Activated CD4-positive, alpha-beta T cell treated with anti-CD3 and anti-CD28 coated beads, Interleukin-2, amount 10 ng/mL, durations not matched to agents 7 days and 5 days (primary cell): Measurements from ENCODE around the gene C11orf68. TPM values are rescaled to one million over a fixed set of nuclear protein-coding genes. Genes with fewer than 3 reads are reported as not detected.
"Not testable (repeated sequence)": the region's sequence is repeated elsewhere in the genome, so short reads cannot be mapped to it uniquely, and the experiment has no call there.

Experiments
- CTCF ChIA-PET: fragments of 350-600 bp; sonication (Branson Sonifier 250); formaldehyde crosslinking; loops from one replicate; lab custom pipeline; 2021; ENCODE audit warnings: antibody characterized with exemption; lab: Charles Lee
- POLR2A ChIA-PET: fragments of 350-600 bp; sonication (Branson Sonifier 250); formaldehyde crosslinking; loops from one replicate; lab custom pipeline; 2021; ENCODE audit warnings: antibody characterized with exemption; lab: Charles Lee
- DNase-seq: peaks from one replicate; pipeline ENCODE4 v3.0.0-alpha.2; 2020
- H3K27ac Mint-ChIP-seq: one replicate; pipeline ENCODE4 v1.8.0; 2021; ENCODE audit warnings: mild to moderate bottlenecking, moderate library complexity, mixed read lengths
- H3K27me3 Mint-ChIP-seq: one replicate; pipeline ENCODE4 v1.8.0; 2021; ENCODE audit warnings: mixed read lengths
- H3K36me3 Mint-ChIP-seq: one replicate; pipeline ENCODE4 v1.8.0; 2021; ENCODE audit warnings: low read depth, mixed read lengths
- H3K4me1 Mint-ChIP-seq: one replicate; pipeline ENCODE4 v1.8.0; 2021; ENCODE audit warnings: mixed read lengths
- H3K4me3 Mint-ChIP-seq: one replicate; pipeline ENCODE4 v1.8.0; 2021; ENCODE audit warnings: mild to moderate bottlenecking, moderate library complexity, mixed read lengths
- H3K9me3 Mint-ChIP-seq: one replicate; pipeline ENCODE4 v1.8.0; 2021; ENCODE audit warnings: mixed read lengths
- total RNA-seq, 2 experiments: library from RNA; stranded (reverse); gene quantifications; one replicate each; pipeline ENCODE4 v1.2.3, GENCODE V29; 2021

C11orf68 gene
- total RNA-seq, 2 experiments from 2014 or later = 32.7 to 36.3 TPM

DNA sequence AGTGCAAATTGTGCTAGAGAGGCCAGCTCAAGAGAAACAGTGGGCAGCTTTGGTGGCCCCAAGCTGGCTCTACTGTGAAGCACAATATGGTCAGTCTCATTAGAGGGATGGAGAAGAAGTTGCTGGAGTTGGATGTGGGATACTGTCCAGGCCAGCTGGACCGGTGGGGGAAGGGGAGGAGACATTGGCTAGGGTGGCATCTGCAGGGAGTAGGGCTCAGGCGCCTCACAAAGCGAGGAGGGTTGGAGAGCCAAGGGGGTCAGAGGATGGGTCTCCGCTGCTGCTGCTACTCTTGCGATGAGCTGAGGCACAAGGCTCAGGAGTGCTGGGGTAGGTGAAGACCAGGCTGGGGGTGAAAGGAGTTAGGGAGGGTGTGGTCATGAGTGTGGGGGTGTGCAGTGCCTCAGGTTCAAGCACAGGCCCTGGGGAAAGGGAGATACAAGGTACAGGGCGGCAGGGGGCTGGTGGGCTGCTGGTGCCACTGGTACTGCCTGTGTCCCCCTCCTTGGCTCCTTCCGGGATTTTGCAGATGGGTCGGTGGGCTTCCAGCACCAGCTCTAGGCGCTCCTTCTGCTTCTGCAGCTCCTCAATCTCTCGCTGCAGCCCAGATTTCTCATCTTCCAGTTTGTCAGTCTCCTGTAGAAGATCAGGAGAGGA is 26.1 kb downstream of the C11orf68 start:
- POLR2A ChIA-PET = no interaction called here
- CTCF ChIA-PET = interaction anchor here (0.6 to 24.2 kb wide), 8 partner anchors 8 to 183 kb away, joined by 3 to 590 read pairs (median 4); partner anchors contain the start of genes AP5B1, C11orf68, CFL1 and CTSW
- no peak for DNase-seq
- Mint-ChIP-seq H3K9me3 (no peaks in the 10 kb centered on the region), H3K27me3 (no peaks in the 10 kb centered on the region), H3K4me1 (peaks cover 63% of the 10 kb centered on the region), H3K27ac (peak overlapping the region; percentile 87), H3K36me3 (peaks cover 7% of the 10 kb centered on the region), H3K4me3 (peak overlapping the region; percentile 90)

DNA sequence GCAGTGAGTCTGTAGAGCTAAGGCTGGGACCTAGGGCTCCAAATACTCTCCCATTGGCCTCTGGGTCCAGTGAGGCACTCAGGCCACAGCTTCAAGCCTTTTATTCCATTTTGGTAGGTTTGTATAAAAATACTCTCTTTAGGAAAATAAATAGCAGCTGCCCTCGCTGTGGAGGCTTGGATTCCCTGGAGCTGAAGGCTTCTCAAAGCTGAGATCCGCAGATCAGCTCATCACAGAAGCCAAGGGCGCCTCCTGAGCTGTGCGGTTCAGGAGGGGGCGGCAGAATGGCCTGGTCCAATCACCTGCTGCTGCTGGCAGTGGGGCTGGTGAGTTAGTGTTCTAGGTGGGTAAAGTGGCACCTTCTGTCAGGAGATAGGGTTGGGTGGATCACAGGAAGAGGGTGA is 26.7 kb downstream of the C11orf68 start:
- H3K4me1 Mint-ChIP-seq = peaks cover 69% of the 10 kb centered on the region
- DNase-seq, H3K27me3 Mint-ChIP-seq, H3K36me3 Mint-ChIP-seq, H3K9me3 Mint-ChIP-seq, POLR2A ChIA-PET: not testable (repeated sequence)
- CTCF ChIA-PET = interaction anchor here (0.6 to 24.2 kb wide), 7 partner anchors 7 to 184 kb away, joined by 3 to 590 read pairs (median 22); partner anchors contain the start of genes AP5B1, C11orf68, CFL1 and CTSW
- peak overlapping the region; percentile 90 for H3K4me3 Mint-ChIP-seq
- H3K27ac Mint-ChIP-seq = peak overlapping the region; percentile 87

DNA sequence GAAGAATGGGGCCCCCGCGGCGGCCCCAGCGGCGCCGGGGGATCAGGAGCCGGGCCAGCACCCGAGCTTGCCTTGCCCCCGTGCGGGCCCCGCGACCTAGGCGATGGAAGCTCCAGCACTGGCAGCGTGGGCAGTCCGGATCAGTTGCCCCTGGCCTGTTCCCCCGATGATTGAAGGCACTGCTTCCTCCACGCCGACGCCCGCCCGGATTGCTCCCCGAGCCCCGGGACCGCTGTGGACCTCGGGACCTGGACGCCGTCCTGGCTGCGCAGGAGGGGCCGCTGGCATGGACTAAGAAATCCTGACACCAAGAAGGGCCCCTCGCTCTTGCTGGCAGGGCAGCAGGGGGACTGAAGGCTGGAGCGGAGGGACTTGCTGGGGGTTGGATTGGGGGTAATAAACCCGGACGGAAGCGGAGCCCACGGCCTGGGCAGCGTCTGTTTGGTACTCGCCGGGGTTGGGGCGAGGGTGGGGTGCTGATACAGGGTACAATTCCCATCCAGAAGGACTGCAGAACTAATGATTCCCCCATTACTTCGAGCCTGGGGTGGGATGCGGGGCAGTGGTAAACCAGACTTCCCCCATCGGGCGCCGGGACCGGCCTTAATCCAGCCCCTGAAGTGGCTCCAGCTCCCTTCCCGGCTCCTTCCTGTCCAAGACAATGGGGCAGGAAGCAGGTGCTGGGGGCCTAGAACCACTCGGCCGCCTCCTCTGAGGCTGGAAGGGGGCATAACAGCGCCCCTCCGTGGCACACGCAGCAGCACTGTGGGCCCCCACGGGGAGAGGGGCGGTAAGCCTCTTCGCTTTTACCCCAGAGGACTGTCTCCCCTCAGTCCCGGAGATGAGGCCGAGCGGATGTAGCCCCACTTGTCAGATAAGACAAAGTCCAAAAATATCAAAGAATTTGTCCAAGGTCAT is 27.4 kb downstream of the C11orf68 start:
- DNase-seq = no peak
- Mint-ChIP-seq H3K27me3 (no peaks in the 10 kb centered on the region), H3K27ac (peak overlapping the region; percentile 87), H3K4me3 (peak overlapping the region; percentile 90), H3K36me3 (peaks cover 13% of the 10 kb centered on the region), H3K4me1 (peaks cover 70% of the 10 kb centered on the region), H3K9me3 (no peaks in the 10 kb centered on the region)
- POLR2A ChIA-PET = interaction anchor here (0.9 to 1.5 kb wide), 3 partner anchors 10 to 32 kb away, joined by 3 to 9 read pairs (median 3); partner anchors contain the start of gene MUS81
- CTCF ChIA-PET = interaction anchor here (1.0 to 24.2 kb wide), 13 partner anchors 16 to 177 kb away, joined by 3 to 590 read pairs (median 5); partner anchors contain the start of genes AP5B1, C11orf68, CFL1 and CTSW

DNA sequence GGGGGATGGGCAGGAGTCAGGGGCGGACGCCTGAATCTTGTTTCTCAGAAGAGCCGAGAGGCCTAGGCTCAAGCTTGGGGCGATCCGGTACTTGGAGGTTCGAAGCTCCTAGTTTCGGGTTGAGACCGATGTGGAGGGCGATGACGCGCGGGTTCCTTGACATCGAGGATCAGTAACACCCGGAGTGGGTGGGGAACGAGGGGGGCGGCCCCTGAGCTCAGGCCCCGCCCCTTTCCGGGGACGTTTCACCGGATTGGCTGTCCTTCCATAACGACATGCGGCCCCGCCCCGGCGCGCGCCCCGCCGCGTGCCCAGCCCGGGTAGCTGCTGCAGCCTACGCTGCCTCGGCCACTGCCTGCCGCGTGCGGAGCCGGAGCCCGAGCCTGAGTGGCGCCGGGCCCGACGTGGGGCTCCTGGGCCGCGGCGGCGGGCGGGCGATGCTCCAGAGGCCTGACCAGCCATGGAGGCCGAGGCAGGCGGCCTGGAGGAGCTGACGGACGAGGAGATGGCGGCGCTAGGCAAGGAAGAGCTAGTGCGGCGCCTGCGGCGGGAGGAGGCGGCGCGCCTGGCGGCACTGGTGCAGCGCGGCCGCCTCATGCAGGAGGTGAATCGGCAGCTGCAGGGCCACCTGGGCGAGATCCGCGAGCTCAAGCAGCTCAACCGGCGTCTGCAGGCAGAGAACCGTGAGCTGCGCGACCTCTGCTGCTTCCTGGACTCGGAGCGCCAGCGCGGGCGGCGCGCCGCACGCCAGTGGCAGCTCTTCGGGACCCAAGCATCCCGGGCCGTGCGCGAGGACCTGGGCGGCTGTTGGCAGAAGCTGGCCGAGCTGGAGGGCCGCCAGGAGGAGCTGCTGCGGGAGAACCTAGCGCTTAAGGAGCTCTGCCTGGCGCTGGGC is 28.3 kb downstream of the C11orf68 start, which contains the start of gene CCDC85B:
TSS of gene CCDC85B (plus strand) at position 350 of the 895 bp plus-strand sequence. CDS start at position 461, 111 bp downstream.
- Mint-ChIP-seq H3K36me3 (peaks cover 18% of the 10 kb centered on the region), H3K4me3 (peak within 1 kb of the TSS; percentile 90), H3K27me3 (no peaks in the 10 kb centered on the region), H3K27ac (peak within 1 kb of the TSS; percentile 93), H3K9me3 (no peaks in the 10 kb centered on the region), H3K4me1 (peaks cover 69% of the 10 kb centered on the region)
- ChIA-PET CTCF (interaction anchor here (0.8 to 24.2 kb wide), 21 partner anchors 17 to 349 kb away, joined by 3 to 590 read pairs (median 5); partner anchors contain the start of genes AP5B1, C11orf68, CFL1 and CTSW), POLR2A (interaction anchor here (0.6 to 1.5 kb wide), 5 partner anchors 10 to 251 kb away, joined by 3 to 9 read pairs (median 3); partner anchors contain the start of gene MUS81)
- peak; percentile 99 for DNase-seq

DNA sequence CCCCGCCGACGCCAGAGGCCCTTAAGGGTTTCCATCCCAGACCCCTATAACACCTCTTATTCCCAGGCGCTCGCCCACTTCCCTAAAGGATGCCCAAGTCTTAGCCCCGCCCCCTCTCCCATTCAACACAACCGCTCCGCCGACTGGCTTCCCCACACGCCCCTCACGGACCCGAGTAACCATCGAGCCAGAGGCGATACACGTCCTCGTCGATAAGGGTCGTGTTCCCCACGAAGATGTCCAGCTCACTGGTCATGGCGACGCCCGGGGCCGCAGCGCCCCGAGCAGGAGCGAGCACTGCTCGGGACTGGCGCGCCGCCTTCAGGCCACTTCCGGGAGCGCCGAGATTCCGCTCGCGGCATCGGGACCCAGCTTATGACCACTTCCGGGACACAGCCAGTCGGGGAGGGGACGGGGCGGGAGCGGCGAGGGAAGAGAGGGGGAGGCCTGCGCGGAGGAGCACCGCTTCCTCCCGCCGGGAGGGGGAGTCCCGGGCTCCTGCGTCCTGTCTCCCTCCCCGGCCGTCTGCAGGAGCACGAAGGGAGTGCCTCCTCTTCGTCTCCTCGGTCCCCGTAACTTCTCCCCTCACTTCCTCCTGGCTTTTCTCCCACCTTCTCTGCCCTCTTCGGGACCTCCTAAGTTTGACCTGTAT is 30.6 kb downstream of the C11orf68 start, which contains the start of gene FIBP:
TSS of gene FIBP (minus strand) at position 309 of the 652 bp plus-strand sequence. CDS start at position 256, 53 bp downstream.
- peak within 1 kb of the TSS; percentile 90 for H3K4me3 Mint-ChIP-seq
- H3K36me3 Mint-ChIP-seq = peaks cover 37% of the 10 kb centered on the region
- no peaks in the 10 kb centered on the region for H3K9me3 Mint-ChIP-seq
- ChIA-PET POLR2A (interaction anchor here (0.6 to 1.4 kb wide), 3 partner anchors 12 to 388 kb away, joined by 3 to 5 read pairs (median 3); partner anchors contain the start of gene FOSL1), CTCF (interaction anchor here (0.6 to 24.2 kb wide), 50 partner anchors 19 to 426 kb away, joined by 3 to 590 read pairs (median 4); partner anchors contain the start of genes AP5B1, BANF1, C11orf68 and CFL1)
- DNase-seq = peak; percentile 98
- H3K27me3 Mint-ChIP-seq = no peaks in the 10 kb centered on the region
- H3K27ac Mint-ChIP-seq = peak within 1 kb of the TSS; percentile 93
- H3K4me1 Mint-ChIP-seq = peaks cover 70% of the 10 kb centered on the region

DNA sequence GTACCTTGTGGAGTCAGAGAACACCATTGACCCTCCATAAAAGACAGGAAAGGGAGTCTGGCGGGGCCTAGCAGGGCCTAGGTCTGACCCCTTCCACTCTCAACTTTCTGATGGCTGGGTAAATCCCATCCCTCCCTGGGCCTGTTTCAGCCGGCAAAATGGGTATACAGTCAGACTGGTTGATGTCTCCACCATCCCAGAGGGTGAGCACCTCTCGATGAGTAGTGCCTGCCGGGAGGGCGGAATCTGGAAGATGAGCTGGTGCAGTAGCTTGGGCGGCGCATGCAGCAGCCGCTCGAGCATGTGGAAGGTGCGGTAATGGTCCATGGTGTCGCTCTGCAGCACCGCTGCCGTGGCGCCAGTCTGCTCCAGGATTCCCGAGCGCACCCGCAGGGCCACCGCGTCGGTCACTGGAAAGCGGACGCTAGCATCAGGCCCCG is 31.1 kb downstream of the C11orf68 start:
- peaks cover 64% of the 10 kb centered on the region for H3K4me1 Mint-ChIP-seq
- peak overlapping the region; percentile 90 for H3K4me3 Mint-ChIP-seq
- no peaks in the 10 kb centered on the region for H3K27me3 Mint-ChIP-seq
- ChIA-PET CTCF (interaction anchor here (0.6 to 24.2 kb wide), 41 partner anchors 18 to 425 kb away, joined by 3 to 590 read pairs (median 6); partner anchors contain the start of genes AP5B1, BANF1, C11orf68 and CFL1), POLR2A (interaction anchor here (1.2 to 1.4 kb wide), 2 partner anchors 13 to 28 kb away, joined by 3 to 5 read pairs; partner anchors contain the start of gene FOSL1)
- no peaks in the 10 kb centered on the region for H3K9me3 Mint-ChIP-seq
- H3K27ac Mint-ChIP-seq = peak overlapping the region; percentile 93
- H3K36me3 Mint-ChIP-seq = peaks cover 37% of the 10 kb centered on the region
- DNase-seq = no peak

DNA sequence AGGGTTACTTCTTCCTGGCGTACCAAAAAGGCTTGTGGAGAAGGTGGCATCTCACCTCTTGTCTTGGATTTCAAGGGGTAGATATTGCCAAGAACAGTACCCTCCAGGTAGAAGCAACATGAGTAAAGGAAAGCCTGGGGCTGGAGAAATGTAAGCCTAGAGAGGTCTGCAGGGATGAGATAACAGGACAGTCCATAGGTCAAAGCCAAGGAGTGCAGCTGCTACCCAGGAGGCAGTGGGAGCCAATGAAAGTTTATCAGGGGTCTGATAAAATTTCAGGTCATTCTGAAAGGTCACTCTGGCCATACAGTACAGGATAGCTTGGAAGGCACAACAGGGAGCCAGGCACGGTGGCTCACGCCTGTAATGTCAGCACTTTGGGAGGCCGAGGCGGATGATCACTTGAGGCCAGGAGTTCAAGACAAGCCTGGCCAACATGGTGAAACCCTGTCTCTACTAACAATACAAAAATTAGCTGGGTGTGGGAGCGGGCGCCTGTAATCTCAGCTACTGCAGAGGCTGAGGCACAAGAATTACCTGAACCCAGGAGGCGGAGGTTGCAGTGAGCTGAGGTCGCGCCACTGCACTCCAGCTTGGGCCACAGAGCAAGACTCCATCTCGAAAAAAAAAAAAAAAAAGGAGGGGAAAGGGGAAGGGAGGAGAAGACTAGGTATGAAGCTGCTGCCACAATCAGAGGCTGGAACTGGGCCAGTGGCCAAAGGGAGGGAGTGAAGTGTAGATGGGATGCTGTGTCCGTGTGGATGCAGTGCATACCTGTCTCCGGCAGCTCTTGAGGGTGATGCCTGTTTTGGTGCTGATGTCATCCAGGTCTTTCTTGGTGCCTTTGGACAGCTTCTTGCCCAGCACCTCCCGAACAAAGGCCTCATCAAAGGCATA is 31.8 kb downstream of the C11orf68 start:
- Mint-ChIP-seq H3K4me1 (peaks cover 59% of the 10 kb centered on the region), H3K36me3 (peaks cover 32% of the 10 kb centered on the region), H3K4me3 (peak overlapping the region; percentile 90), H3K27ac (peak overlapping the region; percentile 93), H3K9me3 (no peaks in the 10 kb centered on the region), H3K27me3 (no peaks in the 10 kb centered on the region)
- CTCF ChIA-PET = interaction anchor here (0.6 to 24.2 kb wide), 17 partner anchors 17 to 293 kb away, joined by 3 to 590 read pairs (median 9); partner anchors contain the start of genes AP5B1, C11orf68, CFL1 and CTSW
- DNase-seq = no peak
- POLR2A ChIA-PET = no interaction called here

- peaks cover 62% of the 10 kb centered on the region for H3K4me1 Mint-ChIP-seq
- ChIA-PET CTCF (interaction anchor here (0.7 to 24.2 kb wide), 17 partner anchors 8 to 263 kb away, joined by 3 to 590 read pairs (median 9); partner anchors contain the start of genes C11orf68, CFL1, CTSW and EFEMP2), POLR2A (interaction anchor here (0.7 kb wide), 1 partner anchor 297 kb away, joined by 4 read pairs; no protein-coding TSS in a partner anchor)
- no peak overlapping the region for H3K27ac Mint-ChIP-seq
- H3K9me3 Mint-ChIP-seq = no peaks in the 10 kb centered on the region
- no peaks in the 10 kb centered on the region for H3K27me3 Mint-ChIP-seq
- H3K36me3 Mint-ChIP-seq = peaks cover 32% of the 10 kb centered on the region
- H3K4me3 Mint-ChIP-seq = peak overlapping the region; percentile 90
- DNase-seq = no peak
Observed at GRCh38 chr11:65885808-65886536, 32.9 kb downstream of the C11orf68 start.

- H3K4me1 Mint-ChIP-seq = peaks cover 67% of the 10 kb centered on the region
Observed at GRCh38 chr11:65885231-65885630, 33.6 kb downstream of the C11orf68 start.

More at GRCh38 chr11:65885231-65885630, 33.6 kb downstream of the C11orf68 start:
- ChIA-PET CTCF (interaction anchor here (0.7 to 24.2 kb wide), 39 partner anchors 8 to 465 kb away, joined by 3 to 590 read pairs (median 5); partner anchors contain the start of genes BANF1, C11orf68, CFL1 and CTSW), POLR2A (interaction anchor here (0.7 kb wide), 1 partner anchor 272 kb away, joined by 3 read pairs; no protein-coding TSS in a partner anchor)
- H3K9me3 Mint-ChIP-seq = no peaks in the 10 kb centered on the region
- H3K27me3 Mint-ChIP-seq = no peaks in the 10 kb centered on the region
- no peak for DNase-seq
- no peak overlapping the region for H3K27ac Mint-ChIP-seq
- no peak overlapping the region for H3K4me3 Mint-ChIP-seq
- H3K36me3 Mint-ChIP-seq = peaks cover 32% of the 10 kb centered on the region
